Measurements from ENCODE around the gene OR14A16.

DNA sequence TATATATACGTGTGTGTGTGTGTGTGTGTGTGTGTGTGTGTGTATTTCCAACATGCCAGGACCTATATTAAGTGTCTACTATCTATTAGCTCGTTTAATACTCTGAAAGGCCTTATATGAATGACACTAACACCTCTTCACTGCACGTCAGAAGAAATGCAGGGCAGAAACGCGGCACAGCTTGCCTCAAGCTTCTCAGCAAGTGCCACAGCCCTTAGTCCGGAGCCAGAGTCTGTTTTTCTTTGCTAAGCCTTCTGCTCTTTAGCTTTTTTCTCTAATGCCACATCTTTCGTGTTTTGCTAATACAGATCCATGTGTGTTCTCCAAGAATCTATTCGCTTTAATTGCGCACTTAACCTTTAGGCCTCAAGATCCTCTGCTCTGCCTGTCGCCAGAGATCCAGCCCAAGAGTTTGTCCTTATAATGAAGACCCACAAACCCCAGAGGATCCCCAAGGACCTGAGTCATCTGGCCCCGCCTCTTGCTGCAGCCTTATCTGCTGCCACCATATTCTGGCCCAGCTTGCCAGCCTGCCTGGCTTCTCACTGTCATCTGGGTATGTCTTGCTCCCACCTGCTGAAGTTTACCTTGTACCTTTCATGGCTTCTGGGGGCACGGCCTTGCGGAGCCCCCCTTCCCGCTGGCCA, 31.1 kb upstream of the OR14A16 start:
- TF ChIP-seq, protein P1, sequence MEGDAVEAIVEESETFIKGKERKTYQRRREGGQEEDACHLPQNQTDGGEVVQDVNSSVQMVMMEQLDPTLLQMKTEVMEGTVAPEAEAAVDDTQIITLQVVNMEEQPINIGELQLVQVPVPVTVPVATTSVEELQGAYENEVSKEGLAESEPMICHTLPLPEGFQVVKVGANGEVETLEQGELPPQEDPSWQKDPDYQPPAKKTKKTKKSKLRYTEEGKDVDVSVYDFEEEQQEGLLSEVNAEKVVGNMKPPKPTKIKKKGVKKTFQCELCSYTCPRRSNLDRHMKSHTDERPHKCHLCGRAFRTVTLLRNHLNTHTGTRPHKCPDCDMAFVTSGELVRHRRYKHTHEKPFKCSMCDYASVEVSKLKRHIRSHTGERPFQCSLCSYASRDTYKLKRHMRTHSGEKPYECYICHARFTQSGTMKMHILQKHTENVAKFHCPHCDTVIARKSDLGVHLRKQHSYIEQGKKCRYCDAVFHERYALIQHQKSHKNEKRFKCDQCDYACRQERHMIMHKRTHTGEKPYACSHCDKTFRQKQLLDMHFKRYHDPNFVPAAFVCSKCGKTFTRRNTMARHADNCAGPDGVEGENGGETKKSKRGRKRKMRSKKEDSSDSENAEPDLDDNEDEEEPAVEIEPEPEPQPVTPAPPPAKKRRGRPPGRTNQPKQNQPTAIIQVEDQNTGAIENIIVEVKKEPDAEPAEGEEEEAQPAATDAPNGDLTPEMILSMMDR (conservative IDR thresholded peaks at IDR 0.05; ENCODE audit: low read depth, low read length): no peak
- no peak for TF ChIP-seq EZH2 (IDR thresholded peaks at IDR 0.05; ENCODE audit: borderline replicate concordance, low read depth, low read length, poor library complexity, severe bottlenecking)

Measured in A673 (cell line).